GM18951 (cell line): ENCODE data around the gene RILPL1.
"Not testable (repeated sequence)": the region's sequence is repeated elsewhere in the genome, so short reads cannot be mapped to it uniquely, and the experiment has no call there.

ENCODE experiments used
- POLR2A ChIP-seq: IDR thresholded peaks from 4 replicates; pipeline ENCODE4 v1.6.1; 2011; ENCODE audit warnings: mild to moderate bottlenecking; ENCODE audit not compliant: insufficient read length, insufficient read depth; ENCODE audit errors: extremely low read depth
- in situ Hi-C: fragments of 300-500 bp; cut with MboI; formaldehyde crosslinking; loops from one replicate; pipeline ENCODE4 v1.12.0; 2022; ENCODE audit warnings: low sequenced_read_pairs, mixed read lengths, inconsistent platforms; ENCODE audit not compliant: unreplicated experiment

The RILPL1 gene

DNA sequence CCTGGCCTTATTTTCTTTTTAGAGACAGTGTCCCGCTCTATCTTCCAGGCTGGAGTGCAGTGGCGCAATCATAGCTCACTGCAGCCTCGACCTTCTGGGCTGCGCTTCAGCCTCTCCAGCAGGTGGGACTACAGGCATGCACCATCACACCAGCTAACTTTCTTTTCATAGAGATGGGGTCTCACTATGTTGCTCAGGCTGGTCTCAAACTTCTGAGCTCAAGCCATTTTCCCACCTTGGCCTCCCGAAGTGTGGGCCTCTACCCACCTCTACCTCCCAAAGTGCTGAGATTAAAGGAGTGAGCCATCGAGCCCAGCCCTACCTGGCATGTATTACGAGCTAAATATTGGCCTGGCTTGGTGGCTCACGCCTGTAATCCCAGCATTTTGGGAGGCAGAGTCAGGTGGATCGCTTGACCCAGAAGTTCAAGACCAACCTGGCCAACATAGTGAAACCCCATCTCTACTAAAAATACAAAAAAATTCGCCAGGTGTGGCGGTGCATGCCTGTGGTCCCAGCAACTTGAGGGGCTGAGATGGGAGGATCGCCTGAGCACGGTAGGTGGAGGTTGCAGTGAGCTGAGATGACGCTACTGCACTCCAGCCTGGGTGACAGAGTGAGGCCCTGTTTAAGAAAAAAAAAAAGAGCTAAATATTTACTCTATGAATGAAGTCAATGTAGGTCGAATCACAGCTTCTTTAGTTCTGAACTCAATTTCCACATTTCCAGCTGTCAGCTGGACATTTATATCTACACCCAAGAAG, 7.6 kb upstream of the RILPL1 start:
- in situ Hi-C loops: no loop called here
- no peak for TF ChIP-seq POLR2A

DNA sequence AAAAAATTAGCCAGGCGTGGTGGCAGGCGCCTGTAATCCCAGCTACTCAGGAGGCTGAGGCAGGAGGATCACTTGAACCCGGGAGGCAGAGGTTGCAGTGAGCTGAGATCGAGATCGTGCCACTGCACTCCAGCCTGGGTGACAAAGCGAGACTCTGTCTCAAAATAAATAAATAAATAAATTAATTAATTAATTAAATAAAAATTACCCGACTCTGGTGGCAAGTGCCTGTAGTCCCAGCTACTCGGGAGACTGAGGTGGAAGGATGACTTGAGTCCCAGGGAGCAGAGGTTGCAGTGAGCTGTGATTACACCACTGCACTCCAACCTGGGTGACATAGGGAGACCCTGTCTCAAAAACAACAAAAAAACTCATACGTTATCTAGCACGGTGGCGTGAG, 2.4 kb upstream of the RILPL1 start:
- in situ Hi-C loops: not testable (repeated sequence)

DNA sequence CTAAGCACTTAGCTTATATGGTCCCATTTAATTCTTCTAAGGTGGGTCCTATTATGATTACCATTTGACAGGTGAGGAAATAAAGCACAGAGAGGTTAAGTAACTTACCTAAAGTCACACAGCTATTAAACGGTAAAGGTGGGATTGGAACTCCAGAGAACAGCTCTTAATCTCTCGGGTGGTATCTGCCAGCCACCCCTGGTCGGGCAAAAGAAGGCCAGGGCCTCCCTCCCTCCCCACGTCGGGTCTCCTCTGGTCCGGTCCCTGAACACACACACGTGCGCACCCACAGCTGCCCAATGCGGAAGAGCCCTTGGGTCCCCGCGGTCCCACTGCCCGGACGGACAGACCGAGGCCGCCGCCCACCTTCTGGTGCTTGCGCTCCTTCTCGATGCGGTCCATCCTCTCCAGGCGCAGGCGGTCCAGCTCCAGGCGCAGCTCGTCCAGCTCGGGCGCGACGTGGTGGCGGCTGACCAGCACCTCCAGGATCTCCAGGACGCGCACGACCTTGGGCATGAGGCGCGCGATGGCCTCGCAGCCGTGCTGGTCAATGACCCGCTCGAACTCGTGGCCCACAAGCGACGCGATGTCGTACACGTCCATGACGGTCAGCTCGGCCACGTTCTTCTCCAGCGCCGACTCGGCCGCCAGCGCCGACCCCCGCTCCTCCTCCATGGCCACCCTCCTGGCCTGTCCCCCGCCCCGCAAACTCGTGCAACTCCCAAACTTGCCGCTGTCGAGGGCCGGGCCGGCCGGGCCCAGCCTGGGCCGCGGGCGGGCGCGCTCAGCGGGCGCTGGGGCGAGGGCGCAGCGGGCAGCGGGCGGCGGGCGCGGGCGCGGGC, 490 bp downstream of the RILPL1 start:
- in situ Hi-C loops: no loop called here

DNA sequence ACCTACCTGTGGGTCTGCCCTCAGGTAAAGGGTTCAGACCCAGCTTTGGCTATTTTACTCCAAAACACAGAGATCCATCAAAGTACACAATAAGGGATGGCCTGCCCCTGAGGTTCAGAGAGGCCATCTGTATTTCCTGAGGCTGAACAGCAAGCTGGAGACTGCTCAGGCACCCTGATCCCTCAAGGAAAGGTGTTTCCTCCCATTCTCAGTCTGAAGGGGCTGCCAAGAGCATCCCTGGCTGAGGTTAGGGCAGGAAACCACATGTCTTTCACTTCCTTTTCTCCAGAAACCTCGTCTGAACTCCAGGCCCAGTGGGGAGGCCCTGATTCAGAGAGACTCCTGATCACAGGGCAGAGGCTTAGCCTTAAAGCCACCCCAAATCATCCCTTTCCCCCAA, 1.5 kb downstream of the RILPL1 start:
- TF ChIP-seq POLR2A: no peak
- in situ Hi-C loops: no loop called here

More for the DNA sequence above, 490 bp downstream of the RILPL1 start:
- TF ChIP-seq POLR2A: no peak

DNA sequence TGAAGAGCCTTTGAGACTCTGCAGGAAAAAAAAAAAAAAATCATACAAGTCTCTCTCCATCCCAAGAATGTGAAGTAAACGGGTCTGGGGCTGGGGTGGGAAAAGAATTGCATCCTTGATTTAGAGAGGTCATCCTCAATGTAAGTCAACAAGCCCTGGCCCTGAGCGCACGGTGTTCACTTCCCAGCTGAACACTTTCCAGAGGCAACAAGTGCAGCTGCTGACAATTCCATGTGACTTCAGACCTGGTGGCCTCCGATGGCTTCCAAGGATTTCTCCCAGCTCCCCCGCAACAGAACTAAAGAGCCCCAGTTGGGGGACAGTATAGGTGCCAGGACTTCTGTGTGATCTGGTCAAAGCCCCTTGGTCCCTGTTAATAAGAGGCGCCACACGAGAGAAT, 2.4 kb downstream of the RILPL1 start:
- TF ChIP-seq POLR2A: no peak
- in situ Hi-C loops: no loop called here

DNA sequence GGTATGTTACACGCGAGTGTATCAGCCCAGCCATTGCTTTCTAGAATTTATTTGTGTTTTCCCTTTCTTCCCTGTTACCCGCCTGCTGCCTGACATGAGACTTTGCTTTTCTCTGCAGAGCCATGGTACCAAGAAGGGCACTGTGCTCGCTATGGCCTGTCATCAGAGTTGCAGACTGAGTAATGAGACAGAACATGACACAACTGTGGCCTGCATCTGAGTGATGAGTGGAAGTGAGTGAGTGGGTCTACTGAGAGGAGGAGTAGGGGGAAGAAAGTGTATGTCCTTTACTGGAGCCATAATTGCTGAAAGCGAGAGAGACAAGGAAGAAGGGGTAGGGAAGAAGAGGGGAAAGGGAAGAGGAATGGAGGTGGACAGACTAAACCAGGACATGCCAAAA, 2.9 kb downstream of the RILPL1 start:
- in situ Hi-C loops: no loop called here
- TF ChIP-seq POLR2A: no peak

DNA sequence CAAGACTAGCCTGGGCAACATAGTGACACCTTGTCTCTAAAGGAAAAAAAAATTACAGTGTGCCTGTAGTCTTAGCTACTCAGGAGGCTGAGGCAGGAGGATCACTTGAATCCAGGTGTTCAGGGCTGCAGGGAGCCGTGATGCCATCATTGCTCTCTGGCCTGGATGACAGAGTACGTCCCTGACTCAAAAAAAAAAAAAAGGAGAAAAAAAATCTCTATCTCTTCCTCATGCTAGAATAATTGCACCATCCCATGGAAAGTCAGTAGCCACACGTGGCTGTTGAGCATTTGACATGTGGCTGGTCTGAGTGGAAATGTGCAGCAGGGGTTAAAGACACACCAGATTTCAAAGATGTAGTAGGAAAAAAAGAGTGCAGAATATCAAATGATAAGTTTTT, 3.8 kb downstream of the RILPL1 start:
- no peak for TF ChIP-seq POLR2A
- in situ Hi-C loops: no loop called here

DNA sequence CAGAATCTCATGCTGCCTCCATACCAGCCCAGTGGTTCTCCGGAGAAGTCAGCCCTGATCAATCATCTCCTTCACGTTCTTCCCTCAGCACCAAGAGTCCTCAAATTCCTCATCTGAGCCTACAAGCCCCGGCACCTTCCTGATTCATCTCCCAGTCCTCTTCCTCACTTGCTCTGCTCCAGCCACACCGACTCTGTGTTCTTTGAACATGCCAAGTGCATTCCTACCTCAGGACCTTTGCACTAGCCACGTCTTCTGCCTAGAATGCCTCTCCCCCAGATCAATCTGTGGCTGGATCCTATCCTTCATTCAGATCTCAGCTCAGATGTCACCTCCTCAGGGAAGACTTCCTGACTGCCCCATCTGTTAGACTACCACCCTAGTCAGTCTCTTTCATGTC, 4.7 kb downstream of the RILPL1 start:
- in situ Hi-C loops: no loop called here
- no peak for TF ChIP-seq POLR2A

DNA sequence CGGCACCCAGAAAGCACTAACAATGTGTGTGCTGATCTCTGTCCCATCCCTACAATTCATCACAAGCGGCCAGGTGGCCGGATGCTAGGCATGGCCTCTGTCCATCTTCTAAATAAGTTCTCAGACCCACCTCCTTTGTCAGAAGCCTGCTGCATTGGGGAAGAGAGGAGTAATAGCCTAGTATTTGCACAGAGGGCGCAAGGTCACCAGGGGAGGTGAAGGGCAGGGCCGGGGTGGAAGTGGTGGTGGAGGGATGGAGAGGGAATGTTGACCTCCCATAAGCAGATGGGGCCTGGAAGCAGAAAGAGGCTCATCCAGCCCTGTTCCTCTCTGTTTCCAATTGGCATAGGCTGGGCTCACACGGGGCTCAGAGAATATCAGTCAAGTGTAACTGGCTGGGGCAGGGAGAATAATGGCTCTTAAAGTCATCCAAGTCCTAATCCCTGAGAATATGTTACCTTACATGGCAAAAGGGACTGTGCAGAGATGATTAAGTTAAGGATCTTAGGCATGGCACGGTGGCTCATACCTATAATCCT, 6.9 kb downstream of the RILPL1 start:
- in situ Hi-C loops: no loop called here
- no peak for TF ChIP-seq POLR2A

DNA sequence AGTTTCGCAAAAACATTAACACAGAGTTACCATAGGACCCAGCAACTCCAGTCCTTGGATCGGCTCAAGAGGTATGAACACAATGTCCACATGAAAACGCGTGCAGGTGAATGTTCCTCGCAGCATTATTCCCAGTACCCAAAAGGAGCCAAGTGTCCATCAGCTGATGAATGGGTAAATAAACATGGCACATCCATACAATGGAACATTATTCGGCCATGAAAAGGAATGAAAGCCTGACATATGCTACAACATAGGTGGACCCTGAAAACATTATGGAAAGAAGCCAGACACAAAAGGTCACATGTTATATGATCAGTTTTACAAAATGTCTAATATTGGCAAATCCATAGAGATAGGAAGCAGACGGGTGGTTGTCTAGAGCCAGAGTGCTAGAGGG, 9.1 kb downstream of the RILPL1 start:
- TF ChIP-seq POLR2A: no peak
- in situ Hi-C loops: no loop called here

DNA sequence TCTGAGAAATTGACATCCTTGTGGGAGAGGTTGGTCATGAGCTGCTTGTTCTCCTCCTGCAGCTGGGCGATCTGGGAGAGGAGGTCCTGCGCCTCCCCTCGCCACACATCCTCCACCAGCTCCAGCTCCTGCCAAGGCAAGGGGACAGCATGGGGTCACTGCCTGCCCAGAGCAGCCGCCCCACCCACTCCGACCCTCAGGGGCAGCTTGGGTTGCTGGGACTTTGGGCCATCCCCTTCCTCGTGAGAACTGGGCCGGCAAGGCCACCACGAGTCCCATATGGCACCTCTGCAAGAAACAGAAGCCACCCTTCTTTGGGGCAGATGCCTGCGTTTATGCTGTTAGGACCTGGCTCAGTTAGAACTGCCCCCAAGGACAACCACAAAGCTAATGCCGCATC, 10.0 kb downstream of the RILPL1 start:
- TF ChIP-seq POLR2A: no peak

DNA sequence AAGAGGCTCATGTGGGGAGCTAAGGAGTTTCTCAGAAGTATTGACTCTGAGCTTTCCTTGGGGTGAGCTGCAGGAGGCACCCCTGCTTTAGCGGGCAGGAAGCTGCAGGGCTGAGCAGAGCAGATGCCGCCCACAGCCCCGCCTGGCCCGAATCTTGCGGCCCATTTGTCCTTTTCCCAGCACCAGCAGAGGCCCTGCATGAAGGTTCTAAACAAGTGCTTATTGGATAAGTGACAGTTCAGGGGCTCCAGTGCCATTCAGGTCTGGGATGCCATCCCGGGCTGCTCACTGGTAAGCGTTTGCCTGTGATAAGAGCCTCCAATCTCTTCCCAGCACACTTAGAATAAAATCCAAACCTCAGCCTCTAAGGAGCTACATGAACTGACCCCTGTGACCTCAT, 11.4 kb downstream of the RILPL1 start:
- in situ Hi-C loops: no loop called here
- TF ChIP-seq POLR2A: no peak

More for the DNA sequence above, 10.0 kb downstream of the RILPL1 start:
- in situ Hi-C loops: no loop called here

DNA sequence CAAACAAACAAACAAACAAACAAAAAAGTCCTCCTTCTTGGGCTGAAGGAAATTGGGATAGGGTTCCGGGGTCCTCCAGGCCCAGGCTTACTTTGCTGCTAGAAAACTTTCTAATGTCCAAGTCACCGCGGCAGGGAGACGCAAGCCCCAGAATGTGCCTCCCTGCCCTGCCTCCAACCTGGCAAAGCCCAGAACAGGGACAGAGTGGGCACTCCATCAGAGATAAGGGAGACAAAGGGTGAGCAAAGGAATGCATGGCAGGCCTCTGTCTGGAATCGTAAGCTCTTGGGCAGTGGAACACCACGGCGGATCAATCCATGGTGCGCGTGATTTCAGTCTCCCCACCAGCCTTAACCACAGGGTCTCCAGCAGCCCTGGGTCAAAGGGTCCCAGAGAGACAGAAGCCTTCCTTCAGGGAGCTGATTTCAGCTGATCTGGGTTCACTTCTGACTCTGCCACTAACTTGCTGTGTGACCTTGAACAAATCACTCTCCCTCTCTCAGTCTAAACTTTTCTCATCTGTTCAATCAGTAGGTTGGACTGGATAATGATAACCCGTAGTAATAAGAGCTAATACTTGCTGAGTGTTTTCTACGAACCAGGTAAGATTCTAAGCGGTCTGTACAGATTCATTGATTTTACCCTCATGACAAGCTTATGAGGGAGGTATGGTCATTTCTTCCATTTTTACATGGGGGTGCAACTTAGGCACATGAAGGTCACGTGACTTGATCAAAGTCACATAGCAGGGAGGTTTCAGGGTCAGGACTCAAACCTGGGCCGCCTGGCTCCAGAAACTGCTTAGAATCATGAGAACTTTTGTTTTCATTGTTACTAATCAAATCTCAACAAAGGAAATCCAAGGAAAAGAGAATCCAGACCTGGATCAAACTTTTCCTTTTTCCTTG, 12.7 kb downstream of the RILPL1 start:
- no peak for TF ChIP-seq POLR2A
- in situ Hi-C loops: no loop called here
